DMS53 treated with DMSO at 0.1 percent for 48 hours (cell line): ENCODE data around the gene CSNK2A1.
"Not testable (repeated sequence)": the region's sequence is repeated elsewhere in the genome, so short reads cannot be mapped to it uniquely, and the experiment has no call there.

Source experiments
- DNase-seq: peaks from one replicate; lab custom pipeline; 2025; ENCODE audit not compliant: unreplicated experiment; lab: John Stamatoyannopoulos, UW

CSNK2A1 gene

GRCh38 chr20:492159-492558, 51.4 kb downstream of the CSNK2A1 start:
- no peak for DNase-seq

GRCh38 chr20:487655-488054, 55.9 kb downstream of the CSNK2A1 start:
- no peak for DNase-seq

- DNase-seq = no peak
Measured at GRCh38 chr20:483815-484644, 59.6 kb downstream of the CSNK2A1 start.

GRCh38 chr20:481167-481566, 62.4 kb downstream of the CSNK2A1 start:
- no peak for DNase-seq

- no peak for DNase-seq
Measured at GRCh38 chr20:480044-480443, 63.5 kb downstream of the CSNK2A1 start.

- no peak for DNase-seq
Measured at GRCh38 chr20:479487-479886, 64.1 kb downstream of the CSNK2A1 start.

- peak; percentile 79 for DNase-seq
Measured at GRCh38 chr20:478949-479429, 64.6 kb downstream of the CSNK2A1 start.

GRCh38 chr20:478010-478948, 65.3 kb downstream of the CSNK2A1 start:
- DNase-seq = no peak

- not testable (repeated sequence) for DNase-seq
Measured at GRCh38 chr20:476561-477249, 66.9 kb downstream of the CSNK2A1 start.

GRCh38 chr20:475463-476357, 67.9 kb downstream of the CSNK2A1 start:
- no peak for DNase-seq

- DNase-seq = no peak
Measured at GRCh38 chr20:474581-474980, 69.0 kb downstream of the CSNK2A1 start.

GRCh38 chr20:472889-473292, 70.7 kb downstream of the CSNK2A1 start:
- DNase-seq = no peak

GRCh38 chr20:472137-472846, 71.3 kb downstream of the CSNK2A1 start:
- no peak for DNase-seq

GRCh38 chr20:469746-470490, 73.7 kb downstream of the CSNK2A1 start:
- DNase-seq = no peak

- DNase-seq = no peak
Measured at GRCh38 chr20:467755-468154, 75.8 kb downstream of the CSNK2A1 start.

GRCh38 chr20:462199-462991, 81.2 kb downstream of the CSNK2A1 start, which contains the start of gene TBC1D20:
Gene TBC1D20, minus strand, starts transcription at chr20:462533. Its CDS starts 128 bp downstream, at chr20:462405.
- DNase-seq = peak; percentile 82

GRCh38 chr20:461254-462198, 82.1 kb downstream of the CSNK2A1 start:
- DNase-seq = peak; percentile 18
